Measurements from ENCODE around the gene CHRM2.

CHRM2 gene

DNA sequence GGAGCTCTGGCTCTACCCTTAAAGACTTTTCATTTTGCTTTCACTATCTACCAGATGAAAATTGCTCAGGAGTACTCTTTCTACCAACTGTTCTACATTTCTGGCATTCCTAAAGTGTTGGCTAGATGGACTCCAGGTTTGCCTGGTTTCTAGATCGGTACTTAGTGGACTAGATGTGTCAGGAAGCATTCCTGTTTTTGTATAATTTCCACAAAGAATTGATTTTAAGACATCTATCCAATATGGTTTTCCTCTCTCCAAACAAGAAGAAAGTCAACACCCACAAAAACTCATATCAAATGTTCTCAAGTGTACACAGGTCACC is 157.7 kb downstream of the CHRM2 start:
- TF ChIP-seq, protein P1, sequence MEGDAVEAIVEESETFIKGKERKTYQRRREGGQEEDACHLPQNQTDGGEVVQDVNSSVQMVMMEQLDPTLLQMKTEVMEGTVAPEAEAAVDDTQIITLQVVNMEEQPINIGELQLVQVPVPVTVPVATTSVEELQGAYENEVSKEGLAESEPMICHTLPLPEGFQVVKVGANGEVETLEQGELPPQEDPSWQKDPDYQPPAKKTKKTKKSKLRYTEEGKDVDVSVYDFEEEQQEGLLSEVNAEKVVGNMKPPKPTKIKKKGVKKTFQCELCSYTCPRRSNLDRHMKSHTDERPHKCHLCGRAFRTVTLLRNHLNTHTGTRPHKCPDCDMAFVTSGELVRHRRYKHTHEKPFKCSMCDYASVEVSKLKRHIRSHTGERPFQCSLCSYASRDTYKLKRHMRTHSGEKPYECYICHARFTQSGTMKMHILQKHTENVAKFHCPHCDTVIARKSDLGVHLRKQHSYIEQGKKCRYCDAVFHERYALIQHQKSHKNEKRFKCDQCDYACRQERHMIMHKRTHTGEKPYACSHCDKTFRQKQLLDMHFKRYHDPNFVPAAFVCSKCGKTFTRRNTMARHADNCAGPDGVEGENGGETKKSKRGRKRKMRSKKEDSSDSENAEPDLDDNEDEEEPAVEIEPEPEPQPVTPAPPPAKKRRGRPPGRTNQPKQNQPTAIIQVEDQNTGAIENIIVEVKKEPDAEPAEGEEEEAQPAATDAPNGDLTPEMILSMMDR (IDR thresholded peaks at IDR 0.05; ENCODE audit: low read depth, low read length), result no peak
- no peak for DNase-seq
- no peaks in the 10 kb centered on the region for H3K9me3 ChIP-seq (ENCODE audit: severe bottlenecking)
- H3K4me3 ChIP-seq (ENCODE audit: low read depth, low read length), result no peak overlapping the region
- no peak overlapping the region for H3K27ac ChIP-seq
- no peaks in the 10 kb centered on the region for H3K27me3 ChIP-seq (ENCODE audit: insufficient read depth, low read depth, severe bottlenecking)
- H3K36me3 ChIP-seq, result no peaks in the 10 kb centered on the region

DNA sequence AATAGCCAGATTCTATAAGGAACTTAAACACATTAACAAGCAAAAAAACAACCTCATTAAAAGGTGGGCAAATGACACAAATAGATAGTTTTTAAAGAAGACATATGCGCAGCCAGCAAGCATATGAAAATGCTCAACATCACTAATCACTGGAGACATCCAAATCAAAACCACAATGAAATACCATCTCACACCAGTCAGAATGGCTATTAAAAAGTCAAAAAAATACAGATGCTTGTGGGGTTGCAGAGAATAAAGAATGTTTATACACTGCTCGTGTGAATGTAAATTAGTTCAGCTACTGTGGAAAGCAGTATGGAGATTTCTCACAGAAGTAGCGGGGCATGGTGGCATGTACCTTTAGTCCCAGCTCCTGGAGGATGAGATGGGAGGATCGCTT is 164.0 kb downstream of the CHRM2 start:
- Histone ChIP-seq H3K27ac (no peak overlapping the region), H3K27me3 (ENCODE audit: insufficient read depth, low read depth, severe bottlenecking) (no peaks in the 10 kb centered on the region), H3K36me3 (no peaks in the 10 kb centered on the region), H3K9me3 (ENCODE audit: severe bottlenecking) (no peaks in the 10 kb centered on the region), H3K4me3 (ENCODE audit: low read depth, low read length) (no peak overlapping the region)
- TF ChIP-seq, protein P1 (IDR thresholded peaks at IDR 0.05; ENCODE audit: low read depth, low read length), result no peak
- DNase-seq, result no peak

DNA sequence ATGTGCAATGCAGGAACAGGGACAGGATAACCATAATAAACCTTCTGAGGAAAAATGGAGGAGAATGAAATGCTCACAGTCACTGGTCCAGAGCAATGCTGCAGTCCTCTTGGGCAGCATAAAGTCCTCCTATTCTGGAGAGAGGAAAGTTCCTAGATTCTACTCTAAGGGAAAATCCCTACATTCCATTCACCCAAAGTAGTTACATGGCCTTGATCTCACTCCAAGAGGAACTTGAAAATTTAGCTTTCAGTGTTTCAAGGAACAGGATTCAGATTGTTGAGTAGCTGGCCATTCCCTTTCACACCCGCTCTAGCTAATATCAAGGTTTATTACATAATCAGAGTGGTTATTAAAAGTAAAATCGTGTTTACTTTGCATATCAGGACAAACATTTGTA is 168.3 kb downstream of the CHRM2 start:
- Histone ChIP-seq H3K36me3 (no peaks in the 10 kb centered on the region), H3K9me3 (ENCODE audit: severe bottlenecking) (no peaks in the 10 kb centered on the region), H3K27me3 (ENCODE audit: insufficient read depth, low read depth, severe bottlenecking) (no peaks in the 10 kb centered on the region), H3K4me3 (ENCODE audit: low read depth, low read length) (no peak overlapping the region), H3K27ac (no peak overlapping the region)
- no peak for DNase-seq
- TF ChIP-seq, protein P1 (IDR thresholded peaks at IDR 0.05; ENCODE audit: low read depth, low read length), result no peak

DNA sequence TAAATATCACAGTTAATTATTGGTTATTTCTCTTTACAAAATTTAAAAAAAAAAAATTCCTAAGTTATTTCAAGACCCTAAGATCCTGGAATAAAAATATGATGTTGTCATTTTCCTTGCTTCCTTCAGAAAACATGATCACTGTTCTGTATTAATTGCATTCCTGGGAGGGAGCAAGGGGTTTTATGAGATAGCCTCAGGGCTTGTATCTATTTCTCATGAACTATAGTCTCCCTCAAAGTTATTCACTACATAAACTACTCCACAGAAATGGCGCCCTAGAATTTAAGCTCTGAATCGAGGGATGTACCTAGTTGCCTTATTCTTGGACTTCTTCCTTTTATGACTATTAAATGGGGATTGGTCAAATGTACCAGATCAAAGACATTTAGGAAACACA is 170.3 kb downstream of the CHRM2 start:
- H3K27ac ChIP-seq, result no peak overlapping the region
- TF ChIP-seq, protein P1 (IDR thresholded peaks at IDR 0.05; ENCODE audit: low read depth, low read length), result no peak
- no peaks in the 10 kb centered on the region for H3K27me3 ChIP-seq (ENCODE audit: insufficient read depth, low read depth, severe bottlenecking)
- DNase-seq, result no peak
- no peaks in the 10 kb centered on the region for H3K36me3 ChIP-seq
- no peaks in the 10 kb centered on the region for H3K9me3 ChIP-seq (ENCODE audit: severe bottlenecking)
- H3K4me3 ChIP-seq (ENCODE audit: low read depth, low read length), result no peak overlapping the region

DNA sequence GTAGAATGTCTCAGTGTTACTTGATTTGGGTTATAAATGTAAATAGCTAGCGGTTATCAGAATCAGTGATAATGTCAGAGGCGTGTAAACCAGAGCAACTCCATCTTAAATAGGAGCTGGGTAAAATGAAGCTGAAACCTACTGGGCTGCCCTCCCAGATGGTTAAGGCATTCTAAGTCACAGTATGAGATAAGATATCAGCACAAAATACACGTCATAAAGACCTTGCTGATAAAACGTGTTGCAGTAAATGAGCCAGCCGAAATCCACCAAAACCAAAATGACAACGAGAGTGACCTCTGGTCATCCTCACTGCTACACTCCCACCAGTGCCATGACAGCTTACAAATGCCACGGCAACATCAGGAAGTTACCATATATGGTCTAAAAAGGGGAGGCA is 172.3 kb downstream of the CHRM2 start:
- Histone ChIP-seq H3K27ac (no peak overlapping the region), H3K9me3 (ENCODE audit: severe bottlenecking) (no peaks in the 10 kb centered on the region), H3K27me3 (ENCODE audit: insufficient read depth, low read depth, severe bottlenecking) (no peaks in the 10 kb centered on the region), H3K4me3 (ENCODE audit: low read depth, low read length) (no peak overlapping the region), H3K36me3 (no peaks in the 10 kb centered on the region)
- no peak for DNase-seq
- TF ChIP-seq, protein P1 (IDR thresholded peaks at IDR 0.05; ENCODE audit: low read depth, low read length), result no peak

DNA sequence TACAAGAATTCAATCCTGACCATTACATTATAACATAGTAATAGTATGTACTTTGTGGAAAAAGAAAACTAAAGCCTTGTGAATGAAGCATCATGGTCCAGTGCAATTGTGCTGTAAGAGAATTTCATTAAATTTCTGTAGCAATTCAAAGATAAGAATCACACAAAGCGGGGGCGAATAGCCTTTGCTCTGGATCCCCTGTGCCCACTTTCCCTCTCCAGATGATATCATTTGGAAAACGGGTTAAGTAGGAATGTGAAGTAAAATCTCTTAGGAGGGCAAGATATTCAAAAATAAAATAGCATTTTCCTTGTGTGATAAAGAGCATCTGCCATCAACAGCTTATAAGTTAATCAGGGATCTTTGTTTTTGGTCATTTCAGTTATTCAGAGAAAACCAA is 177.1 kb downstream of the CHRM2 start:
- Histone ChIP-seq H3K27ac (no peak overlapping the region), H3K9me3 (ENCODE audit: severe bottlenecking) (no peaks in the 10 kb centered on the region), H3K4me3 (ENCODE audit: low read depth, low read length) (no peak overlapping the region), H3K27me3 (ENCODE audit: insufficient read depth, low read depth, severe bottlenecking) (no peaks in the 10 kb centered on the region), H3K36me3 (no peaks in the 10 kb centered on the region)
- no peak for DNase-seq
- TF ChIP-seq, protein P1 (IDR thresholded peaks at IDR 0.05; ENCODE audit: low read depth, low read length), result no peak

All from WERI-Rb-1 (cell line).